Panc1 (cell line): Measurements from ENCODE around the gene RPRD1A. TPM values are rescaled to one million over a fixed set of nuclear protein-coding genes. Genes with fewer than 3 reads are reported as not detected.
"Not testable (repeated sequence)": the region's sequence is repeated elsewhere in the genome, so short reads cannot be mapped to it uniquely, and the experiment has no call there.

Experiments used
- ATAC-seq: fragments of 200-7000 bp; cut with Tn5 transposase; 2 replicates; pipeline ENCODE4 v1.9.1; 2020; ENCODE audit warnings: mild to moderate bottlenecking, moderate library complexity
- BruUV-seq: library from RNA; stranded (reverse); fragments of 400-500 nt; replicated peaks from 2 replicates; lab custom pipeline; 2021; lab: Mats Ljungman, UMichigan
- CTCF ChIA-PET: fragments of 300-600 bp; sonication (Branson Sonifier 250); formaldehyde crosslinking; loops from one replicate; lab custom pipeline; 2022; ENCODE audit warnings: antibody characterized with exemption; lab: Charles Lee
- POLR2A ChIA-PET: fragments of 300-600 bp; sonication (Branson Sonifier 250); formaldehyde crosslinking; loops from one replicate; lab custom pipeline; 2022; ENCODE audit warnings: antibody characterized with exemption; lab: Charles Lee
- DNase-seq: peaks from one replicate; pipeline ENCODE4 v3.0.0-alpha.2; 2010; ENCODE audit warnings: low read depth, low spot score
- H3K27ac ChIP-seq: 2 replicates; pipeline ENCODE4 v1.5.1; 2011; ENCODE audit warnings: mild to moderate bottlenecking, low read length, inconsistent platforms
- H3K27me3 ChIP-seq: fragments of 200-500 bp; sonication (Bioruptor generic); 2 replicates; pipeline ENCODE4 v1.6.0; 2014; ENCODE audit warnings: low read length, inconsistent platforms; ENCODE audit not compliant: control insufficient read depth, insufficient read depth
- H3K36me3 ChIP-seq: fragments of 200-500 bp; sonication (Bioruptor generic); 2 replicates; pipeline ENCODE4 v1.5.1; 2014; ENCODE audit warnings: inconsistent platforms, mild to moderate bottlenecking, low read length, moderate library complexity; ENCODE audit not compliant: control insufficient read depth, insufficient read depth
- H3K4me1 ChIP-seq: 2 replicates; pipeline ENCODE4 v1.5.1; 2011; ENCODE audit warnings: inconsistent platforms, mild to moderate bottlenecking, low read length, moderate library complexity; ENCODE audit not compliant: control insufficient read depth, insufficient read depth
- H3K4me3 ChIP-seq, 2 experiments: 2 replicates each; pipeline ENCODE4 v1.5.1; 2011 to 2012; ENCODE audit warnings: low read depth in 2 of 2, low read length in 2 of 2, mild to moderate bottlenecking in 2 of 2, inconsistent platforms in 1 of 2, moderate library complexity in 1 of 2
- H3K9me3 ChIP-seq: fragments of 200-500 bp; sonication (Bioruptor generic); 2 replicates; pipeline ENCODE4 v1.5.1; 2014; ENCODE audit warnings: low read depth, mild to moderate bottlenecking, inconsistent platforms, low read length, moderate library complexity; ENCODE audit not compliant: control insufficient read depth, insufficient read depth
- CTCF ChIP-seq: fragments of 450-650 bp; IDR thresholded peaks from 2 replicates; pipeline ENCODE4 v1.5.1; 2017; ENCODE audit warnings: mild to moderate bottlenecking
- POLR2AphosphoS5 ChIP-seq: IDR thresholded peaks from 2 replicates; pipeline ENCODE4 v1.6.1; 2012; ENCODE audit warnings: mild to moderate bottlenecking, low read depth, low read length, moderate library complexity
- REST ChIP-seq, 2 experiments: IDR thresholded peaks; 2 replicates each; pipeline ENCODE4 v1.6.1; 2011 to 2012; ENCODE audit warnings: low read depth in 2 of 2, control low read depth in 1 of 2, low read length in 1 of 2, mild to moderate bottlenecking in 1 of 2, moderate library complexity in 1 of 2; ENCODE audit not compliant: insufficient read depth in 1 of 2
- SIN3A ChIP-seq: IDR thresholded peaks from 2 replicates; pipeline ENCODE4 v1.6.1; 2012; ENCODE audit warnings: low read depth, mild to moderate bottlenecking, low read length, moderate library complexity, borderline replicate concordance; ENCODE audit not compliant: insufficient read depth
- TCF7L2 ChIP-seq: IDR thresholded peaks from 2 replicates; pipeline ENCODE4 v1.6.1; 2011; ENCODE audit warnings: mild to moderate bottlenecking, low read depth, low read length, inconsistent platforms
- in situ Hi-C: cut with HindIII; loops from 2 replicates; pipeline ENCODE4 v1.10.0; 2016; ENCODE audit warnings: low sequenced_read_pairs, low pct_unique_long_range_greater_than_20kb
- intact Hi-C: fragments of 100-400 bp; cut with micrococcal nuclease; formaldehyde crosslinking; loops from one replicate; pipeline ENCODE4 v1.10.0; 2022; ENCODE audit not compliant: unreplicated experiment
- total RNA-seq: library from RNA; stranded (reverse); gene quantifications from one replicate; pipeline ENCODE4 v1.2.1, GENCODE V29; 2021; ENCODE audit not compliant: unreplicated experiment

The RPRD1A gene
- total RNA-seq, 1 experiment from 2014 or later: 44.0 TPM

GRCh38 chr18:36073676-36074075 is 6.3 kb upstream of the RPRD1A start:
- H3K4me1 ChIP-seq: peaks cover 4% of the 10 kb centered on the region; the same call in 1 of the 2 replicates
- DNase-seq (no peak), ATAC-seq (no peak)
- no peaks in the 10 kb centered on the region for H3K9me3 ChIP-seq
- in situ Hi-C loops: no loop called here
- H3K4me3 ChIP-seq: no peak overlapping the region
- CTCF ChIA-PET: no interaction called here
- TF ChIP-seq SIN3A (no peak), REST (IDR thresholded peaks at IDR 0.05; ENCODE audit: insufficient read depth in 1 of 2, low read depth in 2 of 2, low read length in 1 of 2) (no peak), TCF7L2 (no peak)
- H3K27ac ChIP-seq: no peak overlapping the region
- BruUV-seq: no TSS peak
- intact Hi-C loops: no loop called here
- no peaks in the 10 kb centered on the region for H3K27me3 ChIP-seq
- no peaks in the 10 kb centered on the region for H3K36me3 ChIP-seq
- POLR2A ChIA-PET: no interaction called here

- H3K36me3 ChIP-seq, H3K27me3 ChIP-seq, POLR2A ChIA-PET, BruUV-seq, H3K27ac ChIP-seq, H3K4me3 ChIP-seq, H3K9me3 ChIP-seq, H3K4me1 ChIP-seq, CTCF ChIA-PET, DNase-seq, in situ Hi-C loops, ATAC-seq, intact Hi-C loops: not testable (repeated sequence)
Observed at GRCh38 chr18:36072406-36072805, 5.0 kb upstream of the RPRD1A start.

GRCh38 chr18:36066686-36067054 is 689 bp downstream of the RPRD1A start:
- ATAC-seq (no peak), DNase-seq (no peak)
- peak overlapping the region; percentile 87 for H3K27ac ChIP-seq
- intact Hi-C loops: no loop called here
- H3K27me3 ChIP-seq: no peaks in the 10 kb centered on the region
- H3K4me3 ChIP-seq: peak overlapping the region; percentile 92 to 95
- H3K9me3 ChIP-seq: no peaks in the 10 kb centered on the region
- no peaks in the 10 kb centered on the region; the same call in 1 of the 2 replicates for H3K4me1 ChIP-seq
- no peak for TF ChIP-seq POLR2AphosphoS5
- TF ChIP-seq TCF7L2: no peak
- TF ChIP-seq REST (IDR thresholded peaks at IDR 0.05; ENCODE audit: insufficient read depth in 1 of 2, low read depth in 2 of 2, low read length in 1 of 2): no peak
- no peak for TF ChIP-seq SIN3A
- no peak for TF ChIP-seq CTCF
- in situ Hi-C loops: no loop called here
- peaks cover 5% of the 10 kb centered on the region; the same call in 1 of the 2 replicates for H3K36me3 ChIP-seq
- ChIA-PET CTCF (no interaction called here), POLR2A (no interaction called here)
- no TSS peak for BruUV-seq
